Stimulated activated CD8-positive, alpha-beta memory T cell treated with anti-CD3 and anti-CD28 coated beads, Interleukin-12 subunit alpha, Interleukin-12 subunit beta, amount 100 ng/mL, for 24 hours (primary cell): Measurements from ENCODE around the gene LIMK1.

Experiments used
- DNase-seq: peaks from one replicate; pipeline ENCODE4 v3.0.0-alpha.2; 2020; ENCODE audit errors: extremely low read depth

LIMK1 gene

GRCh38 chr7:74056096-74056915 lies 27.3 kb upstream of the LIMK1 start:
- no peak for DNase-seq

DNA sequence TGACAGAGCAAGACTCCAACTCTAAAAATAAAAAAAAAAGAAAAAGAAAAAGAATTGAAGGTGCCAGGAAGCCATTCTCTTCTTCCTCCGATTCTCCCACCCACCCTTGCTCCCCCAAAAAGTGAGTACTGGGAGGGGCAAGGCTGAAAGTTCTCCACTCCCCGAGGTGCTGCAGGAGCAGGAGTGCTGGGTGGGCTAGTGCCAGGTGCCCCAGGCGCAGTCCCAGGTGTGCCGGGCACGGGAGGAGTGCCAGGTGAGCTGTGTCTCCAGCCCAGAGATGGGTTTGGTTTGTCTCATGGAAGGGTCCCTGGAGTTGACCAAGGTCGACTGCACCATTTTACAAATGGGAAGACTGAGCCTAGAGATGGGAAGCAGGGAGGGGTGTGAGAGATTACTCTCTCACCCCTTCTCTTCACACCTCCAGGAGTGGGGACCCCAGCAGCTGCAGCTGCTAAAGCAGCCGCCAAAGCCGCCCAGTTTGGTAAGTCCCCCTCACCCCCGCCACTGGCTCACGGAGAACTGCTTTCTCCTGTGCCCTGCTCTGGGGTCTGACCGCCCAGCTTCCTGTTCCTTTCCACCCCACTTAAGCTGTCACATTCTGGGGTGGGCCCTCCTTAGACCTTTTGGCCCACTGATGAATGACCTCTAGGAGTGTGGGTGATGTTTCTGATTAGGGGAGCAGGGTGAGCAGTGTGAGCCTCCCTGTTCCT lies 26.2 kb upstream of the LIMK1 start:
- no peak for DNase-seq

GRCh38 chr7:74057987-74058386 lies 25.6 kb upstream of the LIMK1 start:
- DNase-seq = no peak

DNA sequence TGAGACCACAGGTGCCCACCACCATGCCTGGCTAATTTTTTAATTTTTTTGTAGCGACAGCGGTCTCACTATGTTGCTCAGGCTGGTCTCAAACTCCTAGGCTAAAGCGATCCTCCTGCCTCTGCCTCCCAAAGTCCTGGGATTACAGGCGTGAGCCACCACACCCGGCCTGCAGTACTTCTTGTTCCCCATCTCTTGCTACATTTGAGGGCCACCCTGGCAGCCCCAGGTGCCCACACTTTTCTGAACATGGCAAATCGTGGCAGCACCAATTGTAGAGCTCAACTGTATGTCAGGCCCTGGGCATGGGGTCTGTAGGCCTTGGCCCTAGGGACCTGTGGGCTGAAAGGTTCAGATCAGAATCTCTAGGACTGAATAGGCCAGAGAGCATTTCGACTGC lies 25.1 kb upstream of the LIMK1 start:
- no peak for DNase-seq

- no peak for DNase-seq
Observed at GRCh38 chr7:74059037-74059436, 24.6 kb upstream of the LIMK1 start.

DNA sequence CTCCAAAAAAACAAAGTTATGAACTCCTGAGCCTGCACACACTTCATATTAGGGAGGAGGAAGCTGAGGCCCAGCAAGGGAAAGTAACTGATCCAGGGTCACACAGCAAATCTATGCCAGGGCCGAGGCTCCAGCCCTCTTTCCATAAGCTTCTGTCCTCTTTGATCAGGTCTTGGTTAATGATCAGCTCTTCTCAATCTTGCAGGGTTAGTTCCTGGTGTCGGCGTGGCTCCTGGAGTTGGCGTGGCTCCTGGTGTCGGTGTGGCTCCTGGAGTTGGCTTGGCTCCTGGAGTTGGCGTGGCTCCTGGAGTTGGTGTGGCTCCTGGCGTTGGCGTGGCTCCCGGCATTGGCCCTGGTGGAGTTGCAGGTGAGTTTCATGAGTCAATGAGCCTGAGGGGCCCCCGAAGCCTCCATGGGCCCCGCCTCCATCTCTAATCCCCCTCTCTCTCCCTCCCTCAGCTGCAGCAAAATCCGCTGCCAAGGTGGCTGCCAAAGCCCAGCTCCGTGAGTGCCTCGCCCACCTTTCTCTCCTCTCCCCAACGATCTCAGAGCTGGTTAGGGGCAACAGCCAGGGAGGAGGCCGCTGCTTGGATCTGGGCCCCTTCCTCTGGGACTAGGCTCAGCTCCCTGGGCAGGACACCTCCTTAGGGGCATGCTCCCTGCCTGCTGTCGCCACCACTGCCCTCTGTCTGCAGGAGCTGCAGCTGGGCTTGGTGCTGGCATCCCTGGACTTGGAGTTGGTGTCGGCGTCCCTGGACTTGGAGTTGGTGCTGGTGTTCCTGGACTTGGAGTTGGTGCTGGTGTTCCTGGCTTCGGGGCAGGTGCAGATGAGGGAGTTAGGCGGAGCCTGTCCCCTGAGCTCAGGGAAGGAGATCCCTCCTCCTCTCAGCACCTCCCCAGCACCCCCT lies 23.7 kb upstream of the LIMK1 start:
- no peak for DNase-seq

GRCh38 chr7:74061840-74062539 lies 21.6 kb upstream of the LIMK1 start:
- peak; percentile 16 for DNase-seq

DNA sequence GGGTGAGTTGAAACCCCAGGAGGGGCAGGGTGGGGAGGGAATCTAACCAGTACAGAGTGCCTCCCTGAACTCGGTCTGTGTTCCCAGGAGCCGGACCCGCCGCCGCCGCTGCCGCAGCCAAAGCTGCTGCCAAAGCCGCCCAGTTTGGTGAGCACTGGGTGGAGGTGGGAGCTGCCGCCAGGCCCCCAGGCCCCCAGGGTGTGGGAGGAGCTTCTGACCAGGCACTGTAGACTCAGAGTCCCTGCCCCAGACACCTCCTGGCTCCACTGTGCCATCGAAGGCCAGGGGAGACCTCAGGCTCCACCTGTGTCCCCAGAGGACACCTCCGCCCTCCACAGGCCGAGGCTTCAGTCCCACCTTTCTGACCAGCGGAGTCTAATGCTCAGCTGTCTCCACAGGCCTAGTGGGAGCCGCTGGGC lies 20.4 kb upstream of the LIMK1 start:
- no peak for DNase-seq

DNA sequence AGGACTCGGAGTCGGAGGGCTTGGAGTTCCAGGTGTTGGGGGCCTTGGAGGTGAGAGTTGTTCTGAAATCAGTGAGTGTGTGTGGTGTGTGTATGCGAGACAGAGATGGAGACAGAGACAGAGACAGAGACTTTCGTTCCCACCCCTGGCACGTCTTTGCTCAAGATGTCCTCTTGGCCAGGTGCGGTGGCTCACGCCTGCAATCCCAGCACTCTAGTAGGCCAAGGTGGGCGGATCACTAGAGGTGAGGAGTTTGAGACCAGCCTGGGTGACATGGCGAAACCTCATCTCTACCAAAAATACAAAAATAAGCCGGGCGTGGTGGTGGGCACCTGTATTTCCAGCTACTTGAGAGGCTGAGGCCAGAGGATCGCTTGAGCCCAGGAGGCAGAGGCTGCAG lies 20.0 kb upstream of the LIMK1 start:
- no peak for DNase-seq

DNA sequence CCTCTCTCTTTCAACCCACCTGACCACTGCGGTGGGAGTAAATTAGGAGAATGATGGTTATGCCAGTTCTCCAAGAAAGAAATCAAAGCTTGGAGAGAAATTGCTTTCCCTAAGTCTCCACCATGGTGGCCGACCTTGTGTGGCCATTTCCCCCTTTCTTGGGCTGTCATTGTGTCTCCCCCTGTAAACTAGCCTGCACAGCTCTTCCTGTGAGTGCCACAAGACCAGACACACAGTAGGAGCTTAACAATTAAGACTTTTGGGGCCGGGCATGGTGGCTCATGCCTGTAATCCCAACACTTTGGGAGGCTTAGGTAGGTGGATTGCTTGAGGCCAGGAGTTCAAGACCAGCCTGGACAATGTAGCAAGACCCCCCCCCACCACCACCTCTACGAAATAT lies 18.9 kb upstream of the LIMK1 start:
- DNase-seq = no peak

GRCh38 chr7:74066626-74067025 lies 17.0 kb upstream of the LIMK1 start:
- no peak for DNase-seq

- DNase-seq = no peak
Observed at GRCh38 chr7:74068378-74069085, 15.1 kb upstream of the LIMK1 start.

DNA sequence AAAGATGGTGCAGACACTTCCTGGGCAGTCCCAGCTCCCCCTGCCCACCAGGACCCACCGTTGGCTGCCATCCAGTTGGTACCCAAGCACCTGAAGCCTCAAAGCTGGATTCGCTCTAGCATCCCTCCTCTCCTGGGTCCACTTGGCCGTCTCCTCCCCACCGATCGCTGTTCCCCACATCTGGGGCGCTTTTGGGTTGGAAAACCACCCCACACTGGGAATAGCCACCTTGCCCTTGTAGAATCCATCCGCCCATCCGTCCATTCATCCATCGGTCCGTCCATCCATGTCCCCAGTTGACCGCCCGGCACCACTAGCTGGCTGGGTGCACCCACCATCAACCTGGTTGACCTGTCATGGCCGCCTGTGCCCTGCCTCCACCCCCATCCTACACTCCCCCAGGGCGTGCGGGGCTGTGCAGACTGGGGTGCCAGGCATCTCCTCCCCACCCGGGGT lies 14.5 kb upstream of the LIMK1 start:
- no peak for DNase-seq

- DNase-seq = no peak
Observed at GRCh38 chr7:74069790-74070618, 13.6 kb upstream of the LIMK1 start.

DNA sequence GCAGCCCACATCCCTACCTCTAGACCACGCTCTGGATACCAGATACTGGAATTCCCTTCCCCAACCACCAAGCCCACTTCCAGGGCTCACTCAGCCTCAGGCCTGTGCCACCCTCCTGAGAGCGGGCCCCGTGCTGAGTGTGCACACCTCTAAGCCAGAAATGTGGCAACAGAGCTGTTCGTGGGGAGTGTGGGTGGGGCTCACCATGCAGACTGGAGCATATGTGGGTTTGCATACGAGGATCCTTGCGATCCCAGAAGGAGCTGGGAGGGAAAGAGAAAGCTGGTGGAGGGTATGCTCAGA lies 13.0 kb upstream of the LIMK1 start:
- no peak for DNase-seq

DNA sequence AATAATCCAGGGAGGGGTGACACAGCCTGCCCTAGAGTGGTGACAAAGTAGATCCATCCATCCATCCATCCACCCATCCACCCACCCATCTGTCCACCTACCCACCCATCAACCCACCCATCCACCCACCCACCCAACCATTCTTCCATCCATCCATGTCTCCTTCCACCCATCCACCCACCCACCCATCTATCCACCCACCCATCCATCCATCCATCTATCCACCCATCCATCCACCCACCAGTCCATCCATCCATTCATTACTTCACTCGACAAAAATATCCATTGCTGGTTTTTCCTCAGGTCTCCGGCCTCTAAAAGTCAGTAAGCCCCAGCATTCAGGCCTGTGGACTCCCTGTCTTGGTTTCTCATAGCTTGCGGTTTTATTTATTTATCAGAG lies 12.5 kb upstream of the LIMK1 start:
- no peak for DNase-seq

DNA sequence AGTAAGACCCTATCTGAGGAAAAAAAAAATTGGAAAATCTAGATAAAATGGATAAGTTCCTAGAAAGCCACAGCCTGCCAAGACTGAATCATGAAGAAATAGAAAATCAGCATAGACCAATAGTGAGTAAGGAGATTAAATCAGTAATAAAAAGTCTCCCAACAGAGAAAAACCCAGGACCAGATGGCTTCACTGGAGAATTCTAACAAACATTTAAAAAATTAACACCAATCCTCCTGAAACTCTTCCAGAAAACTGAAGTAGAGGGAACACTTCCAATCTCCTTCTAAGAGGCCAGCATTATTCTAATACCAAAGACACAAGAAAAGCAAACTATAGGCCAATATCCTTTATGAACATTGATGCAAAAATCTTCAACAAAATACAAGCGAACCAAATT lies 8.8 kb upstream of the LIMK1 start:
- no peak for DNase-seq

DNA sequence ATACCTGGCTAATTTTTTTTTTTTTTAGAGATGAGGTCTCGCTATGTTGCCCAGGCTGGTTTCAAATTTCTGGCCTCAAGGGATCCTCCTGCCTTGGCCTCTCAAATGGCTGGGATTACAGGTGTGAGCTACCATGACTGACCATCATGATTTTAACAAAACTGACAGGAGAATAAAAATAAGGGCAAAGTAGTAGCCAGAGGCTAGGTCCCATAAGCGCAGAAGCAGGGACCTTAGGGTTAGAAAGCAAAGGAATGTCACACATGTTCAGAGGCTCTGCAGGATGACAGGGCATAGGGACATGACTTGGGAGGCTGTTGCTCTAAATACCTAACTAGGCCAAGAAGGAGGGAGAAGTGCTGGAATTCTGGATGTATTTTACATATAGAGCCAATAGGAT lies 5.1 kb upstream of the LIMK1 start:
- DNase-seq = no peak

- DNase-seq = no peak
Observed at GRCh38 chr7:74082770-74083116, 861 bp upstream of the LIMK1 start.

DNA sequence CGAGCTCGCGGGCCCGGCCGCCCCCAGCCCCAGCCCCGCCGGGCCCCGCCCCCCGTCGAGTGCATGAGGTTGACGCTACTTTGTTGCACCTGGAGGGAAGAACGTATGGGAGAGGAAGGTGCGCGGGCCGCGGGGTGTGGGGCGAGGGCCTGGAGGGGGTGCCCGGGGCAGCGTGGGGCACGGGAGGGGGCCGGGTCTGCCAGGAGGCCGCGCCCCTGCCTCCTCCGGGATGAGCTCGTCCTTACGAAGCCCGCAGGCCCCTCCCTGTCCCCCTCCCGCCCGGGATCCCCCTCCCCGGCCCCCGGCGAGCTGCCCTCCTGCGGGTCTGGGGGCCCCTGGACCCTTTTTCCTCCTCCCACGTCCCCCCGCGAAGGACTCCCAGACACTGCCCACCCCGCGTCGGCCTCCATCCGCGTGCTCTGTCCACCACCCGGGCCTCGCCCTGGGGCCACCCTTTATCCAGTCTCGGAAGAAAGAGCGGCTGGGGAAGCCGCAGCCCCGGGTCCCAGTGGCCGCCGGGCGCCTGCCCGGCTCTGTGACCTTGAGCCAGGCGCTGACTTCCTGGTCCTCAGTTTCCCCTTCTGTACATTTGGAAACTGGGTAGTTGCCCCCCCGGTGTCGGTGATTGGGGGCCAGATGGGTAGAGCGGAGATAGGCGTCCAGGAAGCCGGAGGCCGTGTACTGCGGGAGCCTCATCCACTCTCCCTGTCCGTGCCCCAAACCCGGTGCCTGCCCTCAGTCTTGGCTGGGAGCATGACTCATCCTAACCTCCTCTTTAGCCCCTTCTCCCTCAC lies 521 bp downstream of the LIMK1 start:
- DNase-seq = no peak
